GM10847 (cell line): Measurements from ENCODE around the gene CEL.

Source experiments
- POLR2A ChIP-seq: IDR thresholded peaks from 2 replicates; pipeline ENCODE4 v1.6.1; 2011; ENCODE audit not compliant: insufficient read length; ENCODE audit errors: extremely low read depth

CEL gene

DNA sequence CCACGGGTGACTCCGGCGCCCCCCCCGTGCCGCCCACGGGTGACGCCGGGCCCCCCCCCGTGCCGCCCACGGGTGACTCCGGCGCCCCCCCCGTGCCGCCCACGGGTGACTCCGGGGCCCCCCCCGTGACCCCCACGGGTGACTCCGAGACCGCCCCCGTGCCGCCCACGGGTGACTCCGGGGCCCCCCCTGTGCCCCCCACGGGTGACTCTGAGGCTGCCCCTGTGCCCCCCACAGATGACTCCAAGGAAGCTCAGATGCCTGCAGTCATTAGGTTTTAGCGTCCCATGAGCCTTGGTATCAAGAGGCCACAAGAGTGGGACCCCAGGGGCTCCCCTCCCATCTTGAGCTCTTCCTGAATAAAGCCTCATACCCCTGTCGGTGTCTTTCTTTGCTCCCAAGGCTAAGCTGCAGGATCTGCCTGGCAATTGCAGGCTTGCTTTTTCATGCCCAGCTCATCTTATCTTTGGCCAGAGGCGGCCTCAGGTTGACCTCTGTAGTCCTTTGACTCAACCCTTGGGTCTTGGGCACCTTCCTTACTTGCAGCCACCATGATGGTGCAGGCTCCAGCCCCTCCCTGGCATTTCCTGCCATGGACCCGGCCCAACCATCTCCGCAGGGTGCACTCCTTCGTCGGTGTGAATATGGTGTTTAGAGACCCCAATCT, 9.8 kb downstream of the CEL start:
- no peak for TF ChIP-seq POLR2A

- TF ChIP-seq POLR2A, result no peak
Measured at GRCh38 chr9:133073086-133074014, 11.6 kb downstream of the CEL start.

- TF ChIP-seq POLR2A, result no peak
Measured at GRCh38 chr9:133074111-133074651, 12.4 kb downstream of the CEL start.

- no peak for TF ChIP-seq POLR2A
Measured at GRCh38 chr9:133075925-133076630, 14.3 kb downstream of the CEL start.

- TF ChIP-seq POLR2A, result no peak
Measured at GRCh38 chr9:133076691-133077090, 14.9 kb downstream of the CEL start.

DNA sequence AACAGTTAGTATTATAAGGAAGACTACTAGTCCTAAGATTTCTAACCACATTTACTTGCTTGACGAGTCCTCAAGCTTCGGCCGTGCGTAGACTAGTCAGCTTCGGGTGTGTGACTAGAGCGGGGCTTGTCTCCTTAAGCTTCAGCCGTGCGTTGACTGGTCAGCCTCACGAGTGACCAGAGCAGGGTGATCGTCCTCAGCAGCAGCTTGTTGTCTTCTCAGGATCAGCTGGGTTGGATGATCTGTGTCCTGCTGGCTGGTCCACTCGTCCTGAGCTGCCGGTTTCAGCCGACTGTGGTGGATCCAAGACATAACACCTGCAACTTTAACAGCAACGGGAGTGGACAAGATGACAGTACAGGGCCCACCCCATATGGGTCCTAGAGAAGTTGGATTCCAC, 16.7 kb downstream of the CEL start:
- TF ChIP-seq POLR2A, result no peak

DNA sequence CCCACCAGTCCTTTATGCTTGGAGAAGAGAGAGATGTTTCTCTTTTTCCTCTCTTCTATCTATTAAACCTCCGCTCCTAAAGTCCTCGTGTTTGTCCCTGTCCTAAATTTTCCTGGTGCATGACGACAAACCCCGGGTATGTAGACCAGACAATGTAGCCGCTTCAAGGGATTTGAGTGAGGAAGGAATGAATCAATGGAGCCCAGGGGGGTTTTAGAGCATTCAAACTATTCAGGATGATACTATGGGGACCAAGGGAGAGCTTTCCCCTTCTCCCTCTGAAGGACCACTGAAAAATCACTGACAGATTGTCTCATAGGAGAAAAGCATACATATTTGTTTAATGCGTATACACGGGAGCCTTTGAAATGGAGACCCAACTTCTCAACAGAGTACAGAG, 18.4 kb downstream of the CEL start:
- TF ChIP-seq POLR2A, result no peak

DNA sequence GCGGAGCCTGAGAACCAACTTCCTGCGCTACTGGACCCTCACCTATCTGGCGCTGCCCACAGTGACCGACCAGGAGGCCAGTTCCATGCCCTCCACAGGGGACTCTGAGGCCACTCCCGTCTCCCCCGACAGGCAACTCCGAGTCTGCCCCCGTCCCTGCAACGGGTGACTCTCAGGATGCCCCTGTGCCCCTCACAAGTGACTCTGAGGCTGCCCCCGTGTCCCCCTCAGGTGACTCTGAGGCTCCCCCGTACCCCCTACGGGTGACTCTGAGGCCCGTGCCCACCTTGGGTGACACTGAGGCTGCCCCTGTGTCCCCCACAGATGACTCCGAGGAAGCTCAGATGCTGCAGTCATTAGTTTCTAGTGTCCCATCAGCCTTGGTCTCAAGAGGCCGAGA, 25.1 kb downstream of the CEL start:
- TF ChIP-seq POLR2A, result no peak

DNA sequence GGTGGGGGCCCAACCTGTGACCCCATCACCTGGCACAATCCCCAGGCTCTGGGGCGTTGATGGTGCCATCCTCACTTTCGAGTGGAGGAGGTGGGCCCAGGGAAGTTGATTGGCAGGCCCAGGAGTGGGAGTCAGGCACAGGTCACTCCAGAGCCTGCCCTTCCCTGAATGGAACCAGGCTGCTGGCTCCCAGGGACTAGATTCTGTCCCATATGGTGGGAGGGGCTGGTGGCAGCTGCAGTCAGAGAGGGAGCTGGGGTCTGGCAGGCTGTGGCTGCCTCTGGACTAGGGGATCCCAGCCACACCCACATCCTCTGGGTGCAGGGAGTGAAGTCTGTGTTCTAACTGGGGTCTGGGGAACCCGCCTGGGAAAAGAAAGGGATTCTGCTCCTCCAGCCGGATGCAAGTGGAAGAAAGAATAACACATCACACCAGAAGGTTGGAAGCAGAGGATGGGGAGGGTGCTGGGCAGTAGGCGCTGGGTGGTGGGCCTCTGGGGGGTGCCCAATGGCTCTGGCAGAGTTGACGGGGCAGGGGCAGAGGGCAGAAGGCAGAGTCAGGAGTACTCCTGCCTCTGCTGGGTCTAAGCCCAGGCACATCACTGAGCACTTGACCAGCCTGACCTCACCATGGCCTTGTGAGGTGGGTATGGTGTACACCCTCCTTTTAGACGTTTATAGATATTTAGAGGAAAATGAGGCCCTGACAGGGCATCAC, 25.8 kb downstream of the CEL start:
- no peak for TF ChIP-seq POLR2A

DNA sequence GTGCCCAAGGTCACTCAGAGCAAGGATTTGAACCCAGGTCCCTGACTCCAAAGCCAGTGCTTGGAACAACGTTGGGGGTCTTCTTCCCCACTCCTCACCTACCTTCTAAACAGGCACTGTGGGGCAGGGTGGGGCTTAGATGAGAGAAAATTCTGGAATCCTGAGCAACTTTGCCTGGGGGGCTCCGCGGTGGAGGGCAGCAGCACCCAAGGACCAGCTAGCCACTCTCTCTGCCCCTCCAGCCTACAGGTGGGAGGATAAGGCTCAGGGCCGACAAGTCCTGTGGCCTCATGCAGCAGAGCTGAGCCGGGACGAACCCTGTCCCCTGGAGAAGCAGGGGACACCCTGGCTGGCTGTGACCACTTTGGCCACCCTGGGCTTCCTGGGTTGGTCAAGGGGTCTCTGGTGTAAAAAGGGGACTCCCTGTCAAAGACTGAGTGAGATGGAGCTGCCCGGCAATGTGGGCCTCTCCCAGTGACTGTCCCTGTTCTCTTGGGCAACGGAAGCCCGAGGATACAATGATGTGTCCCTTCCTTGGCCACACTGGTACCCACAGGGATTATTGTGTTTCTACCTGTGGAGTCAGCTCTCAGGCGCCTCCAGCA, 26.5 kb downstream of the CEL start:
- TF ChIP-seq POLR2A, result no peak

GRCh38 chr9:133088756-133089155, 27.0 kb downstream of the CEL start:
- TF ChIP-seq POLR2A, result no peak

DNA sequence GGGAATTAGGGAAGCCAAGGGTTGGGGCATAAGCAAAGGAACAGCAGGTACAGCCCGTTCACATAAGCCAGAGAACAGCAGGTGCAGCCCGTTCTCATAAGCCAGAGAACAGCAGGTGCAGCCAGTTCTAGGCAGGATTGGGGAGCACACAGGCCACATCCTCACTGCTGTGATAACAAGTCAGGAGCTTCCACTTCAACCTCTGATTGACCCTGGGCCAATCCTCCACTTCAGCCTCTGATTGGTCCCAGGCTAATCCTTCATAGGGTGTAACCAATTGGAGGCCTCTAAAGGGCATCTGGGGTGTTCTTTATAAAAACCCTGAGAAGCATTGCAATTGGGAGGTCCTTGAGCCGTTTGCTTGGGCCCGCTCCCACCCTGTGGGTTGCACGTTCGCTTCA, 27.5 kb downstream of the CEL start:
- TF ChIP-seq POLR2A, result no peak

GRCh38 chr9:133090187-133090586, 28.4 kb downstream of the CEL start:
- TF ChIP-seq POLR2A, result no peak

GRCh38 chr9:133090752-133091385, 29.1 kb downstream of the CEL start:
- no peak for TF ChIP-seq POLR2A
